Naive B cell (primary cell): Measurements from ENCODE around the gene RPTOR. TPM values are rescaled to one million over a fixed set of nuclear protein-coding genes. Genes with fewer than 3 reads are reported as not detected.

Source experiments
- ATAC-seq, 2 donors: fragments of 150-1000 bp; cut with Tn5 transposase; 2 replicates each; pipeline ENCODE4 v1.10.0; 2021; ENCODE audit warnings: low read depth in 2 of 2, mild to moderate bottlenecking in 2 of 2, moderate library complexity in 2 of 2
- DNase-seq: peaks from one replicate; pipeline ENCODE4 v3.0.0; 2022
- H3K27ac Mint-ChIP-seq, 6 donors: one replicate each; pipeline ENCODE4 v1.8.0; 2020 to 2022; ENCODE audit warnings: mild to moderate bottlenecking in 6 of 6, mixed read lengths in 6 of 6, moderate library complexity in 5 of 6, inconsistent platforms in 2 of 6
- H3K27me3 Mint-ChIP-seq, 3 donors: one replicate each; pipeline ENCODE4 v1.8.0; 2021 to 2022; ENCODE audit warnings: mixed read lengths in 3 of 3, mild to moderate bottlenecking in 1 of 3
- H3K36me3 Mint-ChIP-seq, 2 donors: one replicate each; pipeline ENCODE4 v1.8.0; 2020 to 2022; ENCODE audit warnings: mixed read lengths in 2 of 2, inconsistent platforms in 1 of 2, mild to moderate bottlenecking in 1 of 2
- H3K4me1 Mint-ChIP-seq, 3 donors: one replicate each; pipeline ENCODE4 v1.8.0; 2020 to 2022; ENCODE audit warnings: mixed read lengths in 3 of 3, inconsistent platforms in 1 of 3, mild to moderate bottlenecking in 1 of 3, moderate library complexity in 1 of 3
- H3K4me3 Mint-ChIP-seq, 8 donors: one replicate each; pipeline ENCODE4 v1.8.0; 2020 to 2022; ENCODE audit warnings: mild to moderate bottlenecking in 8 of 8, mixed read lengths in 8 of 8, moderate library complexity in 8 of 8, inconsistent platforms in 2 of 8
- H3K9me3 Mint-ChIP-seq, 7 donors: one replicate each; pipeline ENCODE4 v1.8.0; 2020 to 2022; ENCODE audit warnings: mixed read lengths in 7 of 7, mild to moderate bottlenecking in 5 of 7, inconsistent platforms in 2 of 7, moderate library complexity in 1 of 7
- polyA plus RNA-seq, 6 donors: library from polyadenylated mRNA; unstranded; fragments of 300-500 nt; fragmentation: Illumina TruSeq; gene quantifications; one replicate each; pipeline ENCODE4 v1.2.3, GENCODE V29; 2021; ENCODE audit warnings: low read depth in 6 of 6

Gene RPTOR
- polyA plus RNA-seq, 6 donors from 2014 or later: 5.5 to 13.9 (median 9.0) TPM

DNA sequence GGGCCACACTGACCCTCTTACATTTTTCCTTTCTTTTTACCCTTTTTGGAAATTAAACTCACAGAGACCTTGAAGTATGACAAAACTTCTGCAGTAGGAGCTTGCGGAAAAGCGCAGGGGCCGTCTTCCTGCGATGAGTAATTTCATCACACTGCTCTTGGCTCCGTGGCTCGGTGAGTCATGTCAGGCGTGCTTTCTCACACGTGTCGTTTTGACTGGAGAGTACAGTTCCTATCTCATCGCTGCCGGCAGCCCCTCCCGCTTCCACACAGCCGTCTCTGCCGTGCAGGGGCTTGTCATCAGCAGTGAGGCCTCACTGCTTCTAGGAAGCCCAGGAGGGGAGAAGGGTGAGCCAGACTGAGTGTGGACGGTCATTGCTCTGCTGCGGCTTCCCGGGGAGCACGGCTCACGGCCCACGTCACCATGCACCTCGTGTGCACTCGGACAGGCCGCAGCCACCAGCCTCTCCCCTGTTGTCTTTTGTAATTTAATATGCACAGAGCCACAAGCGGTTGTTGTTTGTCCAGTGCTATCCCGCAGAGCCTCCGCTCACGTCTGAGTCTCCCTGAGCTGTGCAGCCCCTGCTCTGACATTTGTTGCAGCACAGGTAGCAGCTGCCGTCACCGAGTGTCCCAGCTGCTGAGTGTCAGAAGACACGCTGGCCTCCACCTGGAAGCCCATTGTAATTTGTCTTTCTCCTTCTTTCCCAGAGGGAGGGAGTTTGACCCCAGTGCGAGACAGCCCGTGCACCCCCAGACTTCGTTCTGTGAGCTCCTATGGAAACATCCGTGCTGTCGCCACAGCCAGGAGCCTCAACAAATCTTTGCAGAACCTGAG lies 347.6 kb downstream of the RPTOR start:
- no peak overlapping the region for H3K4me3 Mint-ChIP-seq
- no peaks in the 10 kb centered on the region for H3K27me3 Mint-ChIP-seq
- peaks cover 3 to 11% (median 7%) of the 10 kb centered on the region in 3 donors for H3K4me1 Mint-ChIP-seq
- no peak for DNase-seq
- peak in 1 of 2 donors; percentile 21 for ATAC-seq
- peaks cover 6 to 33% of the 10 kb centered on the region in 2 donors for H3K36me3 Mint-ChIP-seq
- H3K27ac Mint-ChIP-seq: peak overlapping the region in 4 of 6 donors; percentile 17 to 80 (median 30)
- no peaks in the 10 kb centered on the region for H3K9me3 Mint-ChIP-seq

DNA sequence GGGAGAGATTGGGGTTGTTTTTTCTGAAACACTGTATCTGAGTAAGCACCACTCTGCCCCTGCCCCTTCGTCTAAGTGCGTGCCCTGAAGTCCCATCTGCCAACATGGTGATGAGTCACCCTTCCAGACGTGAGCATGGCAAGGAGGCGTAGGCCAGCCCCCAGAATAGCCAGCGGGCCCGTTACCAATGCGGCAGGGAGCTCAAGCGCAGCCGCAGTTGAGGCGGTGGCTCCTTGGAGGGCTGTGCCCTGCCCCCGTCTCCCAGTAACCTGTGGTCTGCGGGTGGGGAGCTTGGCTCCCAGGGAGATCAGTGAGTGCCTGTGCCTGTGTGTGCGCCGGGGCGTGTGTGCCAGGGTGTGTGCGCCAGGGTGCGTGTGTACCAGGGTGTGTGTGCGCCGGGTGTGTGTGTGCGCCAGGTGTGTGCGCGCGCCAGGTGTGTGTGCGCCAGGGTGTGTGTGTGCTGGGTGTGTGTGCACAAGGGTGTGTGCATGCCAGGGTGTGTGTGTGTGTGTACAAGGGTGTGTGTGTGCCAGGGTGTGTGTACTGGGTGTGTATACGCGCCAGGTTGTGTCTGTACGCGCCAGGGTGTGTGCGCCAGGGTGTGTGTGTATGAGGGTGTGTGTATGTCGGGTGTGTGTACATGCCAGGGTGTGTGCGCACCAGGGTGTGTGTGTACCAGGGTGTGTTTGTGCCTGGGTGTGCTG lies 348.4 kb downstream of the RPTOR start:
- Mint-ChIP-seq H3K9me3 (no peaks in the 10 kb centered on the region), H3K4me1 (peaks cover 3 to 13% (median 4%) of the 10 kb centered on the region in 3 donors), H3K4me3 (no peak overlapping the region), H3K27ac (peak overlapping the region in 2 of 6 donors; percentile 76 to 82), H3K36me3 (peaks cover 8 to 33% of the 10 kb centered on the region in 2 donors), H3K27me3 (no peaks in the 10 kb centered on the region)
- no peak for DNase-seq
- ATAC-seq: no peak

DNA sequence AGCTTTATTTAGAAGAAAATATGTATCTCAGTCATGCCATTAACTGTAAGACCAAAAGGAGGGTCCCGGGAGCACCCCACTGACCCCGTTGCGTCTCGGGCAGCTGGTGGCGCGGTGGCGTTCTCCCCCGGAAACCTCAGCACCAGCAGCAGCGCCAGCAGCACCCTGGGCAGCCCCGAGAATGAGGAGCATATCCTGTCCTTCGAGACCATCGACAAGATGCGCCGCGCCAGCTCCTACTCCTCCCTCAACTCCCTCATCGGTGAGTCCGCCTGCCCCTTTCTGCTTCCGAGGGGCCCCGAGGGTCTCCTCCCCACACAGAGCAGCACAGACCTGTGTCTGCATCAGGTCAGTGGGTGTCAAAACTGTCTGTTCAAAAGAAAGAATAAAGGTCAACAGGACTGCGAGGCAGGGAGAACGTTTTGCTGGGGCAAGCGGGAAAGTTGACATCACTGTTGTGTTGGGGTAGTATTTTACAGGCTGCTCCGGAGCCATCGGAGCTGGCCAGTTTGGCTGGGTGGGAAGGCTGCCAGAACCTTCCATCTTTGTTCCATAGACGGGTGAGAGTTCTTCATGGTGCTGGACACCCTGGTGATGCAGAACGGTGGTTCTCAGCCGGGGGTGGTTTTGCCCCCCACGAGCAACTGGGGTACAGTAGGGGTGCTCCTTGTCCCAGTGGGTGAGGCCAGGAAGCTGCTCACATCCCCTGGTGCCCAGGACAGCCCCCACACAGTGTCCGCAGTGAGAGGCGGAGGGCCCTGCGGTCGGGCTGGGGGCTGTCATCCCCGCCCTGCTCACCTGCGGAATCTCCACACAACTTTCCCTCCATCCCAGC lies 349.2 kb downstream of the RPTOR start:
- H3K27me3 Mint-ChIP-seq: no peaks in the 10 kb centered on the region
- H3K9me3 Mint-ChIP-seq: peaks cover 0 to 2% (median 0%) of the 10 kb centered on the region in 7 donors
- H3K36me3 Mint-ChIP-seq: peaks cover 11 to 33% of the 10 kb centered on the region in 2 donors
- H3K27ac Mint-ChIP-seq: peak overlapping the region in 3 of 6 donors; percentile 22 to 76 (median 27)
- ATAC-seq (no peak), DNase-seq (no peak)
- H3K4me3 Mint-ChIP-seq: no peak overlapping the region
- H3K4me1 Mint-ChIP-seq: peaks cover 3 to 16% (median 9%) of the 10 kb centered on the region in 3 donors

DNA sequence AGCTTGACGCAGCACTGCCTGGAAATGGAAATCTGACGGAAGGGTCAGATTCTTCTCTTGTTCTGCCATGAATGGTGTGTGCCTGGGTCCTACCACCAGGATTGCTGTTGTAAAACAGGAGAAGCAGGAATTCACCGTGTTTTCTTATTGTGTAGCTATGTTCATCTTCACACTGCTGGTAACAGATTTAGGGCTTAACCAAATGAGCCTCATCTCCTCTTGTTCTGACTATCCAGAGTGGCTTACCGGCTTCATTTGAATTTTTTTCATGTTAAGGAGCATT lies 349.7 kb downstream of the RPTOR start:
- H3K36me3 Mint-ChIP-seq: peaks cover 11 to 33% of the 10 kb centered on the region in 2 donors
- H3K27ac Mint-ChIP-seq: peak overlapping the region in 1 of 6 donors; percentile 44
- ATAC-seq (no peak), DNase-seq (no peak)
- H3K4me1 Mint-ChIP-seq: peaks cover 3 to 16% (median 11%) of the 10 kb centered on the region in 3 donors
- no peaks in the 10 kb centered on the region for H3K27me3 Mint-ChIP-seq
- H3K9me3 Mint-ChIP-seq: peaks cover 0 to 2% (median 0%) of the 10 kb centered on the region in 7 donors
- no peak overlapping the region for H3K4me3 Mint-ChIP-seq

DNA sequence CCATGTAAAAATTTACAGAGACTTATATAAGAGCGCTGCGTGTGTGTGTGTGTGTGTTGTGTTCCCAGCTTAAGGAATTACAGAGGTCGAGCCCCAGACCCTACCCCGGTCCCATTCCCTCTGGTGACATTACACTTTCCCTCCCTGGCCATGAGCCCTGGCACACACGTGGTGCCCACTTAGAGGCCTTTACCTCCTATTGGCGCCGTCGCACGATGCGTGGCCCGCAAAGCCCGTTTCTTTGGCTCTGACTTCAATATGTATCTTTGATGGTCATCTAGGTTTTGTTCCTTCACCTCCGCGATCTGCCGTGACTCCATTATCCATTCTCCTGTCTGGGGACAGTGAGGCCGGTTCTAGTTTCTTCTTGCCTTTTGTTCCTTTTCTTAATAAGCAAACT lies 350.1 kb downstream of the RPTOR start:
- H3K4me1 Mint-ChIP-seq: peaks cover 3 to 16% (median 11%) of the 10 kb centered on the region in 3 donors
- H3K27ac Mint-ChIP-seq: peak overlapping the region in 2 of 6 donors; percentile 35 to 44
- H3K4me3 Mint-ChIP-seq: peak overlapping the region in 1 of 8 donors; percentile 12
- H3K27me3 Mint-ChIP-seq: no peaks in the 10 kb centered on the region
- ATAC-seq (no peak), DNase-seq (no peak)
- peaks cover 11 to 33% of the 10 kb centered on the region in 2 donors for H3K36me3 Mint-ChIP-seq
- peaks cover 0 to 2% (median 0%) of the 10 kb centered on the region in 7 donors for H3K9me3 Mint-ChIP-seq

DNA sequence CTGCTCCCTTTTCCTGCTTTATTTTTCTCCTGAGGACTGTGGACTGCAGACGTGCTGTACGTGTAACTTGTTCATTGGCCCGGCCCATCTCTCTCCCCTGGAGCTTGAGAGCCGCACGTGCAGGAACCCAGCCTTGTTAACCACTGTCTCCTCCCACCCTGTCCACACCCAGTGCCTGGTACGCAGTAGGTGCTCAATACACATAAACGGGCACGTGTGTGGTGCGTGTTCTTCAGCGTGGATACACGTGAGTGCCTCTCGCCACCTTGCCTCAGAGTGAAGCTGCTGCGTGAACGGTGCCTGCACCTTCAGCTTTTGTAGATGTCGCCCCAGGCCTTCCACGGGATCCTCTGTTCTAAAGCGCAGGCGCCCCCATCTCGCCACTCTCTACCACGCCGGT lies 350.7 kb downstream of the RPTOR start:
- H3K4me1 Mint-ChIP-seq: peaks cover 7 to 20% (median 15%) of the 10 kb centered on the region in 3 donors
- no peaks in the 10 kb centered on the region for H3K27me3 Mint-ChIP-seq
- peak in 1 of 2 donors; percentile 21 for ATAC-seq
- H3K27ac Mint-ChIP-seq: peak overlapping the region in 4 of 6 donors; percentile 35 to 78 (median 62)
- peaks cover 11 to 33% of the 10 kb centered on the region in 2 donors for H3K36me3 Mint-ChIP-seq
- H3K4me3 Mint-ChIP-seq: no peak overlapping the region
- peaks cover 0 to 2% (median 0%) of the 10 kb centered on the region in 7 donors for H3K9me3 Mint-ChIP-seq
- DNase-seq: no peak

DNA sequence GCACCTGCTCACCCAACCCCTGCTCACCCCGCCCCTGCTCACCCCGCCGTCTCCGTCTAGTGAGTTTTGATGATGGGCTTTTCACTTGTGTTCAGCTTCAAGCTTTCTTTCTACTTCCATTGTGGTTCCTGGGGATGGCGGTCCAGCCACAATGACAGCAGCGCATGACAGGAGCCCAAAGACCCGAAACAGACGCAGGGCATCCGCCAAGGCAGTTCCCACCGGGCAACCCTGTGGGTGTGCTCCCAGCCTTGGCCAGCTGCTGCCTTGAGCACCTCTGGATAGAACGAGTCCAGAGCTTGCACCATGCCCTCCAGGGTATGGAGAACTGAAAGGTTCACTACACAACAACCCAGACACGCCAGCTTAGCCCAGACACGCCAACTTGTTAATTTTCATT lies 354.1 kb downstream of the RPTOR start:
- Mint-ChIP-seq H3K27me3 (no peaks in the 10 kb centered on the region), H3K4me3 (peak overlapping the region in 2 of 8 donors; percentile 25 to 63), H3K9me3 (peaks cover 0 to 2% (median 0%) of the 10 kb centered on the region in 7 donors), H3K36me3 (peaks cover 11 to 24% of the 10 kb centered on the region in 2 donors), H3K4me1 (peaks cover 24 to 43% (median 40%) of the 10 kb centered on the region in 3 donors), H3K27ac (peak overlapping the region in 2 of 6 donors; percentile 38 to 59)
- no peak for DNase-seq
- no peak for ATAC-seq

DNA sequence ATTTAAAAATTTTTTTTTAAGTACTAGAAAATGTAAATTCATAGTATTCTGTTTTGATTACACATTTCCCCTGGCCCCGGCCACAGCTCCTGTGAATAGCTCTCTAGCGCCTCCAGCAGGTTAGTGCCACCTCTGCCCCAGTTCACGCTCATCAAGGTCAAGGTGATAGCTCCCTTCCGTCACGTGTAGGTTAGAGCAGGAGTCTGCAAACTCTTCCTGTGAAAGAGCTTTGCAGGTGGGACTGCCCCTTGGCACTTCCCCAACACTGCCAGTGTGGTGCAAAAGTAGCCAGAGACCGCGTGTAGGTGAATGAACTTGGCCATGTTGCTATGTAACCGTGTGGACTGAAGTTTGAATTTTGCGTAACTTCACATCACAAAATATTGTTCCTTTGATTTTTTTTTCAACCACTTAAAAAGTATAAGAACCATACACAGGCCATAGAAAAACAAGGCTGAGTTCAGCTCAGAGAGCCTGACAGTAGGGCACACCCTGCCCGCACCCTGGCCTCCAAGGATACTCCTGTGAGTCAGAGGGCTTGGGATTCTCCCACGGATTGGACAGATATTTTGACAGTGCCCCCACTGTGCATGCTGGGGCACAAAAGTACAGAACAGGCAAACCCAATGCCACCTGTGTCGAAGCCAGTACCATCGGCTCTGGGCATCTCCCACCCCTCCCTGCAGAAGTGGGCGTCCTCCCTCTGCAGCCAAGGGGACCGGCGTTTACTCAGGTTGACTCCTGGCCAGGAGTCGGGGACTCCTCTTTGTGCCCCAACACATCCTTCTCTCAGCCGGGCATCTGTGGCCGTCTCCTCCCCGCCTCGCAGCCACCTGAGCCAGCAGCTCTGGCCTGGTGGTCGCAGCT lies 355.0 kb downstream of the RPTOR start:
- Mint-ChIP-seq H3K9me3 (peaks cover 0 to 2% (median 0%) of the 10 kb centered on the region in 7 donors), H3K4me3 (peak overlapping the region in 1 of 8 donors; percentile 79), H3K36me3 (peaks cover 11 to 21% of the 10 kb centered on the region in 2 donors), H3K27ac (peak overlapping the region in 2 of 6 donors; percentile 89 to 99), H3K27me3 (no peaks in the 10 kb centered on the region), H3K4me1 (peaks cover 24 to 44% (median 43%) of the 10 kb centered on the region in 3 donors)
- no peak for DNase-seq
- peak in 1 of 2 donors; percentile 21 for ATAC-seq

DNA sequence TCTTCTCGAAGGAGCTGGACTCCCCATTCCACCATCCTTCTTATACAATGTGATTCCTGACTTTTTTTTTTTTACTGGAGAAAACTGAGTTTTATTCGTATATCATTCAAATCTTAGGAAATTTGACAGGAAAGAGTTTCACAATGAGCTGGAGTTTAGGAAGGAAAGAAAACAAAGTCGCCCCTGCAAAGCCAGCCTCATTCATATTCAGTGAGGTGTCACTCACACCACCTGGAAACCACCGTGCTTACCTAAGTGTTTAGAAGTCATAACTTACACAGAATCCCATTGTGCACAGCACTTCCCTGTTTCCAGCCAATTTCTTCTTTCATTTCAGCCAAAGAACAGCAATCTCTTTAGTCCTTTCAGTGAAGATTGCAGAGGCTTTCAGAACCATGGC lies 356.7 kb downstream of the RPTOR start:
- H3K27me3 Mint-ChIP-seq: no peaks in the 10 kb centered on the region
- DNase-seq: peak; percentile 27
- peaks cover 0 to 2% (median 0%) of the 10 kb centered on the region in 7 donors for H3K9me3 Mint-ChIP-seq
- H3K27ac Mint-ChIP-seq: peak overlapping the region; percentile 89 to 99 (median 96)
- peak overlapping the region in 7 of 8 donors; percentile 39 to 71 (median 59) for H3K4me3 Mint-ChIP-seq
- peaks cover 24 to 44% (median 33%) of the 10 kb centered on the region in 3 donors for H3K4me1 Mint-ChIP-seq
- peaks cover 4 to 5% of the 10 kb centered on the region in 2 donors for H3K36me3 Mint-ChIP-seq
- ATAC-seq: peak; percentile 85 to 88

DNA sequence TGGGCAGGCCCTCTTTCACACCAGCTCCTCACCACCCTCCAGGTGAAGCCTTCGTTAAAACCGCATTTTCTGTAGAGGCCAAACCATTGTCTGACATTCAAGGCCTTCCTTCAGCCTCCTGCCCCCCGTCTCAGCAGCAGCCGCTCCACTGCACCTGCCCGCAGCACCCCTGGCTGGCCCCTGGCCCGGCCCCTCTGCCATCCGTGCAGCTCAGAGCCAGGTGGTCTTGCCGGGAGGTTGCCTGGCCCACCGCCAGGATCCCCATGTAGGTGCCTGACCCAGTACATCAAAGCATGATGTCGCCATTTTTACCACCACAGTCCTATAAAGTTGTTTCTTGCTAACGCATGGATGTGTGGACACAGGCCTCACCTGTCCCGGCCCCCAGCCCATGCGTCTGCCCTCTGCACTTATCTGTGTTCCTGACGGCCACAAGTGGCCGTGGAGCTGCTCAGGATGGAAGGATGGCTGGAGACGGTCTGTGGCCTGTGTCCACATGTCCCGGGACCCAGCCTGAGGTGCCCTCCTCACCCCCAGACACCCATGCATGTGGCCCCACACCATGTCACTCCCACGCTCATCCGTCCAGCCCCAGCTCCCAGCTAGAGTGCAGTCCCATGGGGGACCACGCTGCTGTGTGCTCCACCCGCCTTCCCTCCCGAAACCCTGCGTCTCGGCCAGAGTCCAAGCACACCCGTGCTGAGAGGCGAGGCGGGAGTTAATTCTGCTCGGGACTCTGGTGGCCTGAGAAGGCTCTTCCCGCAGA lies 357.7 kb downstream of the RPTOR start:
- peaks cover 2 to 5% of the 10 kb centered on the region in 2 donors for H3K36me3 Mint-ChIP-seq
- peak overlapping the region; percentile 11 to 99 (median 93) for H3K27ac Mint-ChIP-seq
- peaks cover 0 to 2% (median 0%) of the 10 kb centered on the region in 7 donors for H3K9me3 Mint-ChIP-seq
- H3K4me1 Mint-ChIP-seq: peaks cover 24 to 47% (median 33%) of the 10 kb centered on the region in 3 donors
- H3K27me3 Mint-ChIP-seq: no peaks in the 10 kb centered on the region
- ATAC-seq (no peak), DNase-seq (no peak)
- H3K4me3 Mint-ChIP-seq: peak overlapping the region in 4 of 8 donors; percentile 25 to 59 (median 49)

DNA sequence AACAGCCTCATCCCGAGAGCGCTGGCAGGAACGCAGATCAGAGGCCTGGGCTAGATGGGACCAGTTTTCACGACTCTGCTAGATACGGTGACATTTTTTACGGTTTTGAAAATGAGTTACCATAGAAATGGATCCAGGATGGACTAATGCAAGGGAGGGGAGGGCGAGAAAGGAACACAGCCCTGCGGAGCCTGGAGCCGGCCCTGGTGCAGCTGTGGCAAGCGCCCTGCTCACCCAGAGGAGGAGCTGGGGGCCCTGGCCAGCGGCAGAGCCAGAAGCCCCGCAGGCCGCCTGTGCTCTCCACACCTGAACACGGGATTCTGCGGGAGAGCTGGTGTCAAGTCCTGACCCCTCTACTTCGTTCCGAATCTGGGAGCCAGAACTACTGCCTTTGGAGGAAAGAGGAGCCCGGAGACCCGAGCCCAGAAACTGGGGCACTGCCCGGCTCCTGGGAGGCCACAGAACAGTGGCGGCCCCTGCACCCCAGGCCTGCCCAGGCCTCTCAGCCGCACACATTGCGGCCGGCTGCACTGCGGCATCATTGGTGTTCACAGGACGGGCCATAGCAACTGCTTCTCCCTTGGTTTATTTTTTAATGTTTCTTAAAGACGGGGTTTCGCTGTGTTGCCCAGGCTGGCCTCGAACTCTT lies 358.4 kb downstream of the RPTOR start:
- ATAC-seq (no peak), DNase-seq (no peak)
- peaks cover 0 to 2% (median 0%) of the 10 kb centered on the region in 7 donors for H3K9me3 Mint-ChIP-seq
- peaks cover 31 to 54% (median 37%) of the 10 kb centered on the region in 3 donors for H3K4me1 Mint-ChIP-seq
- no peaks in the 10 kb centered on the region for H3K27me3 Mint-ChIP-seq
- H3K27ac Mint-ChIP-seq: peak overlapping the region in 1 of 6 donors; percentile 89
- H3K36me3 Mint-ChIP-seq: peaks cover 9% of the 10 kb centered on the region in 2 donors
- peak overlapping the region in 2 of 8 donors; percentile 10 for H3K4me3 Mint-ChIP-seq
